Right cardiac atrium (tissue), 5 donors: ENCODE data around the gene CCDC120. TPM values are rescaled to one million over a fixed set of nuclear protein-coding genes. Genes with fewer than 3 reads are reported as not detected.

Source experiments
- ATAC-seq, 2 donors: fragments of 200-7000 bp; cut with Tn5 transposase; one replicate each; pipeline versions ENCODE4 v1.8.0 to v1.9.1; 2020; ENCODE audit warnings: moderate library complexity in 2 of 2, mild to moderate bottlenecking in 1 of 2
- DNase-seq, 3 donors: peaks; one replicate each; pipeline ENCODE4 v3.0.0-alpha.2; 2020
- H3K27ac ChIP-seq: one replicate; pipeline ENCODE4 v1.5.1; 2013; ENCODE audit warnings: mild to moderate bottlenecking, low read length, control low read depth, moderate library complexity
- H3K27me3 ChIP-seq: one replicate; pipeline ENCODE4 v1.6.1; 2013; ENCODE audit not compliant: control insufficient read depth, insufficient read depth
- H3K4me1 ChIP-seq: one replicate; pipeline ENCODE4 v1.6.1; 2013; ENCODE audit warnings: low read length; ENCODE audit not compliant: control insufficient read depth, insufficient read depth
- H3K4me3 ChIP-seq: one replicate; pipeline ENCODE4 v1.5.1; 2013; ENCODE audit warnings: low read length, control low read depth
- H3K9me3 ChIP-seq: one replicate; pipeline ENCODE4 v1.6.1; 2013; ENCODE audit warnings: low read length; ENCODE audit not compliant: control insufficient read depth
- WGBS: extraction: QIAGEN DNeasy Blood & Tissue Kit; methylation state at CpG from one replicate; pipeline ENCODE4 v1.1.7; 2013; 5-methylcytosine and 5-hydroxymethylcytosine counted together
- intact Hi-C, 4 donors: fragments of 100-400 bp; cut with DNase I; formaldehyde crosslinking; loops; one replicate each; pipeline versions ENCODE4 v1.11.0 to v1.14.0; 2022 to 2023
- polyA plus RNA-seq: library from polyadenylated mRNA; stranded (reverse); fragments of 200-250 nt; gene quantifications from one replicate; pipeline ENCODE4 v1.2.3, GENCODE V29; 2013
- total RNA-seq, 4 donors: library from RNA; stranded (reverse); fragmentation: NEBNext Ultra II Directional; extraction: Animal tissue kit (Norgen Biotek cat#: 25700); gene quantifications; one replicate each; pipeline ENCODE4 v1.2.1, GENCODE V29; 2021
- donor health status: healthy with polysubstance abuse.
- donor health status: DM: no; HTN: yes; CAD: no.
- donor health status: DM: no; HTN: no; CAD: no.
- donor health status: DM: no; HTN: yes; CAD: no; lungs with severe emphysema.
- donor health status: DM: yes; HTN: yes; CAD: no.

CCDC120 gene
- total and polyA plus RNA-seq, 5 donors: 1.2 to 2.7 (median 1.9) TPM

DNA sequence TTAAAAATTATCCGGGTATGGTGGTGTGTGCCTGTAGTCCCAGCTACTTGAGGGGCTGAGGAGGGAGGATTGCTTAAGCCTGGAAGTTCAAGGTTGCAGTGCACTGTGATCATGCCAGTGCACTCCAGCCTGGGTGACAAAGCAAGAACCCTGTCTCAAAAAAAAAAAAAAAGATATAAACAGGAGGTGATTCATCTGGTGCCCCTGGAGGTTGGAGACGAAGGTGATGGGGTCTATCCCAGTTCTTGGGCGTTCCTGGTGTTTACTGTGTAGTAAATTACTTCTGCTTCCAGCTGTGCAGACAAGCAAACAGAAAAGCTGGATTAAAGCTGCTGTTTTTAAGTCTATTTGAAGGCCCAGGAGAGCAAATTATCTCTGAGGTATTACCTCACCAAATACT is 44.8 kb downstream of the CCDC120 start:
- Histone ChIP-seq H3K9me3 (no peaks in the 10 kb centered on the region), H3K4me1 (no peaks in the 10 kb centered on the region), H3K27me3 (no peaks in the 10 kb centered on the region), H3K27ac (no peak overlapping the region), H3K4me3 (no peak overlapping the region)
- ATAC-seq (no peak), DNase-seq (no peak)
- intact Hi-C loops: no loop called here
- 80% methylated on average over 3 of the region's 3 CpGs for WGBS

DNA sequence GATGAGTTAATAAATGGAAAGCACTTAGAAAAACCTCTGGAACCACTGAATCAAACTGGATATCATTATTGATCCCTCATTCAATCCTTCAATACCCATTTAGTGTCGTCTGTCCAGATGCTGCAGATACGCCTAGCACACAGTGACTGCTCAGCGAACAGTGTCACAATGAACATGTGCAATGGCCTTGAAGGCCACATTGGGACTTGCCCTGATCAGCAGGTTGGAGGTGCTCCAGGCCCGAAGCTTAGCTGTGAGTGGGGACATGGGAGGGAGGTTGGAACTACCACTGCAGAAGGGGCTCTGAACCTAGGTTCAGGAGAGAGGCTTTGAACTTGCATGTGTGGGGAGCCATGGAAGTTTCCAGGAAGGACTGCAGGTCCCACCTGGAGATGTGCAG is 47.5 kb downstream of the CCDC120 start:
- 96% methylated on average over 4 of the region's 4 CpGs for WGBS
- H3K4me3 ChIP-seq: no peak overlapping the region
- no peak for DNase-seq
- H3K4me1 ChIP-seq: no peaks in the 10 kb centered on the region
- intact Hi-C loops: no loop called here
- ATAC-seq: no peak
- no peaks in the 10 kb centered on the region for H3K27me3 ChIP-seq
- H3K27ac ChIP-seq: no peak overlapping the region
- no peaks in the 10 kb centered on the region for H3K9me3 ChIP-seq

DNA sequence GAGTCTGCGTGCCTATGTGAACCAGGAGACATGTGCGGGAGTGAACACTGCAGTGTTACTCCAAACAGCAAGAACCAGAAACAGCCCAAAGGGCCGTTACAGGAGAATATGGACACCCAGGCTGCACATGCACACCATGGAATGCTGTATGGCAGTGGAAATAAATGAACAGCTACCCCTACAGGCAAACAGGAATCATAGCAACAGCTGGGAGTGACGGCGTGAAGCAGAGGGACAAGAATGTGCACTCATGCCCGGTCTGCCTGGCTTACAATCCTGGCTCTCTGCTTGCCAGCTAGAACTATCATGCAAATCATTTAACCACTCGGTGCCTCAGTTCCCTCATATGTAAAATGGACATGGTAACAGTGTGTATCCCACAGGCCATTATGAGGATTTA is 48.1 kb downstream of the CCDC120 start:
- Histone ChIP-seq H3K9me3 (no peaks in the 10 kb centered on the region), H3K4me1 (no peaks in the 10 kb centered on the region), H3K27ac (no peak overlapping the region), H3K4me3 (no peak overlapping the region), H3K27me3 (no peaks in the 10 kb centered on the region)
- no peak for DNase-seq
- ATAC-seq: peak; percentile 76 to 77
- intact Hi-C loops: no loop called here
- WGBS: 40% methylated on average over 7 of the region's 7 CpGs

DNA sequence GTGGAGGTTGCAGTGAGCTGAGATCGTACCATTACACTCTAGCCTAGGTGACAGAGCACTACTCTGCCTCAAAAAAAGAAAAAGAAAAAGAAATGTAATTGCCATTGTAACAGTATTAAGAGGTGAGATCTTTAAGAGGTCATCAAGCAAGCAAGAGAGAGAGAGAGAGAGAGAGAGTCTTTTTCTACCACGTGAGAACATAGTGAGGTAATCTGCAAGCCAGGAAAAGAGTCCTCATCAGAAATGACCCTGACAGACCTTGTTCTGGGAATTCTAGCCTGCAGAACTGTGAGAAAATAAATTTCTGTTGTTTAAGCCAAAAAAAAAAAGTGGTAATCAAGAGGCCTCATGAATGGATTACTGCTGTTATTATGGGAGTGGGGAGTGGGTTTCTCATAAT is 49.8 kb downstream of the CCDC120 start:
- WGBS: 62% methylated on average over 2 of the region's 2 CpGs
- no peak for DNase-seq
- H3K27me3 ChIP-seq: no peaks in the 10 kb centered on the region
- no peak for ATAC-seq
- H3K27ac ChIP-seq: no peak overlapping the region
- H3K4me3 ChIP-seq: no peak overlapping the region
- intact Hi-C loops: no loop called here
- no peaks in the 10 kb centered on the region for H3K9me3 ChIP-seq
- no peaks in the 10 kb centered on the region for H3K4me1 ChIP-seq

- no peaks in the 10 kb centered on the region for H3K4me1 ChIP-seq
- intact Hi-C loops: no loop called here
- H3K27me3 ChIP-seq: no peaks in the 10 kb centered on the region
- ATAC-seq (no peak), DNase-seq (no peak)
- 93% methylated on average over 3 of the region's 3 CpGs for WGBS
- H3K4me3 ChIP-seq: no peak overlapping the region
- H3K9me3 ChIP-seq: no peaks in the 10 kb centered on the region
- H3K27ac ChIP-seq: no peak overlapping the region
Measured at GRCh38 chrX:49110417-49110816, 51.6 kb downstream of the CCDC120 start.

DNA sequence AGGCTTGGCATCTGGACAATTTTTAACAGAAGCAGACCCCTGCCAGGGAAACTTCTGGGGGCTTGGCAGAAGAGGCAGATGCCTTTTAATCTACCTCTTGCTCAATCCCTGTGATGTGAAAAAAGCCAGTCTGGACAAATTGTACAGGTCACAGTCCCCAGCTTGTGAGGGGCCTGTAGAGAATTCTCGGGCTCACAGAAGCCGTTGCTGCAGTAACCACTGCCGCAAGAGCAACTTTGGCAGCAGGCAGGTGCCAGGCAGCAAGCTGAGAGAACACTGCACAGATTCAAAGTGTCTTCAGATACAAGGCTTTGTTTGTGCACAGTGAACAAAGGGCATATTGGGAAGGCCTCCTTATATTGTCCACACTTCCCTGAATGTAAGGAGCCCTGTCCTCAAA is 53.0 kb downstream of the CCDC120 start:
- WGBS: 55% methylated on average over 3 of the region's 3 CpGs
- no peaks in the 10 kb centered on the region for H3K9me3 ChIP-seq
- H3K27ac ChIP-seq: peak overlapping the region; percentile 19
- no peaks in the 10 kb centered on the region for H3K4me1 ChIP-seq
- no peak for ATAC-seq
- H3K27me3 ChIP-seq: no peaks in the 10 kb centered on the region
- no peak overlapping the region for H3K4me3 ChIP-seq
- no peak for DNase-seq
- intact Hi-C loops: no loop called here

GRCh38 chrX:49116076-49116475 is 57.3 kb downstream of the CCDC120 start:
- Histone ChIP-seq H3K4me1 (no peaks in the 10 kb centered on the region), H3K27ac (no peak overlapping the region), H3K9me3 (no peaks in the 10 kb centered on the region), H3K27me3 (no peaks in the 10 kb centered on the region), H3K4me3 (no peak overlapping the region)
- intact Hi-C loops: no loop called here
- DNase-seq (no peak), ATAC-seq (no peak)
- WGBS: 77% methylated on average over 8 of the region's 8 CpGs

DNA sequence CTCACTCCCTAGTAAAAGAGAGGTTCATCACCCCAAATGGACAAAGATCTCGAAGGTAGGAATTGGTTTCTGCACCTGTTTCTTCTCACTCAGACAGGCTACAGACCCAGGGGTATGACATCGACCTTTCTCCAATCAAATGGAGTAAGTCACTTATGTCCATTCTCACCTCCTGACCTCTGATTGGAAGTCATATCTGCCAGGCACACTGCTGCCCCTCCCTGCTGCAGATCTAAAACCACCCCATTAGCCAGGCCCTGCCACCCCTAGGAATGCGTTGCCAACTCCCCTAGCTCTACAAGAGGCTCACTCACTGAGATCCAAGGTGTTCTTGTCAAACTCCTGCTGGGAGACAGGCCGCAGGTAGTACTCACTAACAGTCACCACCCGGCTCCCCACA is 57.9 kb downstream of the CCDC120 start:
- Histone ChIP-seq H3K9me3 (no peaks in the 10 kb centered on the region), H3K27me3 (no peaks in the 10 kb centered on the region), H3K4me1 (no peaks in the 10 kb centered on the region), H3K27ac (no peak overlapping the region), H3K4me3 (no peak overlapping the region)
- DNase-seq: no peak
- WGBS: 90% methylated on average over 5 of the region's 5 CpGs
- intact Hi-C loops: no loop called here
- no peak for ATAC-seq

- Histone ChIP-seq H3K27ac (no peak overlapping the region), H3K27me3 (no peaks in the 10 kb centered on the region), H3K4me1 (no peaks in the 10 kb centered on the region), H3K4me3 (no peak overlapping the region), H3K9me3 (no peaks in the 10 kb centered on the region)
- intact Hi-C loops: no loop called here
- DNase-seq (no peak), ATAC-seq (no peak)
- WGBS: 72% methylated on average over 6 of the region's 6 CpGs
Measured at GRCh38 chrX:49117581-49117980, 58.8 kb downstream of the CCDC120 start.

Other genes with a start within 250 kb of the CCDC120 start
- not detected for gene ERAS, start 232.5 kb upstream of the CCDC120 start, total RNA-seq
- gene ERAS, start 232.5 kb upstream of the CCDC120 start, polyA plus RNA-seq: not detected
- 1 to 10 TPM; 1.6 to 8.3 (median 4.9) TPM for gene PCSK1N, start 223.4 kb upstream of the CCDC120 start, total RNA-seq
- 9.6 TPM for gene PCSK1N, start 223.4 kb upstream of the CCDC120 start, polyA plus RNA-seq
- gene TIMM17B, start 161.2 kb upstream of the CCDC120 start, total RNA-seq: 10 to 100 TPM; 45.3 to 68.2 (median 59.7) TPM
- gene TIMM17B, start 161.2 kb upstream of the CCDC120 start, polyA plus RNA-seq: 74.4 TPM
- gene PQBP1, start 161.1 kb upstream of the CCDC120 start, total RNA-seq: 10 to 100 TPM; 59.8 to 72.6 (median 69.8) TPM
- gene PQBP1, start 161.1 kb upstream of the CCDC120 start, polyA plus RNA-seq: 78.6 TPM
- 10 to 100 TPM in 3 of 4 donors, 1 to 10 TPM in 1; 9.9 to 16.7 (median 13.2) TPM for gene SLC35A2, start 147.4 kb upstream of the CCDC120 start, total RNA-seq
- 10.4 TPM for gene SLC35A2, start 147.4 kb upstream of the CCDC120 start, polyA plus RNA-seq
- 1 to 10 TPM; 3.6 to 6.6 (median 5.7) TPM for gene PIM2, start 140.0 kb upstream of the CCDC120 start, total RNA-seq
- 4.3 TPM for gene PIM2, start 140.0 kb upstream of the CCDC120 start, polyA plus RNA-seq
- gene OTUD5, start 101.4 kb upstream of the CCDC120 start, total RNA-seq: 10 to 100 TPM; 22.7 to 27.3 (median 24.9) TPM
- gene OTUD5, start 101.4 kb upstream of the CCDC120 start, polyA plus RNA-seq: 19.9 TPM
- 1 to 10 TPM; 1.3 to 1.6 (median 1.5) TPM for gene KCND1, start 87.2 kb upstream of the CCDC120 start, total RNA-seq
- gene KCND1, start 87.2 kb upstream of the CCDC120 start, polyA plus RNA-seq: 0.97 TPM
- gene GRIPAP1, start 56.7 kb upstream of the CCDC120 start, total RNA-seq: 10 to 100 TPM; 24.0 to 34.1 (median 27.8) TPM
- gene GRIPAP1, start 56.7 kb upstream of the CCDC120 start, polyA plus RNA-seq: 20.6 TPM
- 10 to 100 TPM; 26.4 to 37.8 (median 28.3) TPM for gene TFE3, start 15.6 kb upstream of the CCDC120 start, total RNA-seq
- gene TFE3, start 15.6 kb upstream of the CCDC120 start, polyA plus RNA-seq: 21.4 TPM
- 10 to 100 TPM; 14.2 to 20.2 (median 17.6) TPM for gene PRAF2, start 15.0 kb downstream of the CCDC120 start, total RNA-seq
- gene PRAF2, start 15.0 kb downstream of the CCDC120 start, polyA plus RNA-seq: 23.4 TPM
- gene WDR45, start 20.9 kb downstream of the CCDC120 start, total RNA-seq: 10 to 100 TPM; 70.0 to 81.1 (median 79.8) TPM
- gene WDR45, start 20.9 kb downstream of the CCDC120 start, polyA plus RNA-seq: 82.5 TPM
- 10 to 100 TPM; 17.4 to 20.1 (median 18.1) TPM for gene GPKOW, start 64.7 kb downstream of the CCDC120 start, total RNA-seq
- gene GPKOW, start 64.7 kb downstream of the CCDC120 start, polyA plus RNA-seq: 14.2 TPM
- 10 to 100 TPM in 3 of 4 donors, 1 to 10 TPM in 1; 9.0 to 16.6 (median 15.4) TPM for gene MAGIX, start 103.8 kb downstream of the CCDC120 start, total RNA-seq
- 16.5 TPM for gene MAGIX, start 103.8 kb downstream of the CCDC120 start, polyA plus RNA-seq
- gene PLP2, start 112.9 kb downstream of the CCDC120 start, total RNA-seq: 10 to 100 TPM; 83.0 to 96.4 (median 87.0) TPM
- 89.0 TPM for gene PLP2, start 112.9 kb downstream of the CCDC120 start, polyA plus RNA-seq
- gene PRICKLE3, start 127.4 kb downstream of the CCDC120 start, total RNA-seq: 10 to 100 TPM in 3 of 4 donors, 1 to 10 TPM in 1; 9.0 to 12.1 (median 11.0) TPM
- gene PRICKLE3, start 127.4 kb downstream of the CCDC120 start, polyA plus RNA-seq: 8.5 TPM
- 1 to 10 TPM; 2.1 to 3.1 (median 2.4) TPM for gene SYP, start 141.2 kb downstream of the CCDC120 start, total RNA-seq
- gene SYP, start 141.2 kb downstream of the CCDC120 start, polyA plus RNA-seq: 3.0 TPM
- under 1 TPM; 0.17 to 0.78 (median 0.19) TPM for gene CACNA1F, start 174.3 kb downstream of the CCDC120 start, total RNA-seq
- gene CACNA1F, start 174.3 kb downstream of the CCDC120 start, polyA plus RNA-seq: 0.09 TPM
- 10 to 100 TPM in 3 of 4 donors, 1 to 10 TPM in 1; 9.2 to 13.7 (median 12.2) TPM for gene CCDC22, start 176.5 kb downstream of the CCDC120 start, total RNA-seq
- 8.5 TPM for gene CCDC22, start 176.5 kb downstream of the CCDC120 start, polyA plus RNA-seq
- gene FOXP3, start 205.7 kb downstream of the CCDC120 start, total RNA-seq: under 1 TPM in 2 of 4 donors, not detected in 2; 0.09 to 0.28 TPM
- gene FOXP3, start 205.7 kb downstream of the CCDC120 start, polyA plus RNA-seq: 0.05 TPM
- gene PPP1R3F, start 210.8 kb downstream of the CCDC120 start, total RNA-seq: 10 to 100 TPM; 23.8 to 29.3 (median 25.5) TPM
- 23.5 TPM for gene PPP1R3F, start 210.8 kb downstream of the CCDC120 start, polyA plus RNA-seq
- gene GAGE10, start 244.6 kb downstream of the CCDC120 start, total RNA-seq: not detected
- gene GAGE10, start 244.6 kb downstream of the CCDC120 start, polyA plus RNA-seq: not detected